H1 (cell line): ENCODE measurements around the gene CCDC91. TPM values are rescaled to one million over a fixed set of nuclear protein-coding genes. Genes with fewer than 3 reads are reported as not detected.

Experiments used
- CTCF ChIA-PET: fragments of 300-600 bp; sonication (Branson Sonifier 250); formaldehyde crosslinking; loops from one replicate; lab custom pipeline; 2021; ENCODE audit not compliant: partially characterized antibody; lab: Charles Lee
- POLR2A ChIA-PET: fragments of 300-600 bp; sonication (Branson Sonifier 250); formaldehyde crosslinking; loops from one replicate; lab custom pipeline; 2021; ENCODE audit warnings: inconsistent platforms; ENCODE audit not compliant: partially characterized antibody; lab: Charles Lee
- DNase-seq, 2 experiments: peaks; one replicate each; pipeline versions ENCODE4 v3.0.0 to v3.0.0-alpha.2; 2010 to 2022; ENCODE audit warnings: low spot score in 2 of 2, low read depth in 1 of 2, mixed read lengths in 1 of 2
- FAIRE-seq: peaks from 2 replicates; lab custom pipeline; 2011; peaks lifted over from hg19 to GRCh38; lab: Jason Lieb, UNC
- H2AFZ ChIP-seq: 2 replicates; pipeline ENCODE4 v1.8.1; 2012; ENCODE audit warnings: low read length, inconsistent platforms
- H2AK5ac ChIP-seq: 2 replicates; pipeline ENCODE4 v1.6.1; 2013; ENCODE audit warnings: low read depth, low read length
- H2BK120ac ChIP-seq: replicated peaks from 2 replicates; pipeline ENCODE3; 2013; ENCODE audit warnings: low read depth, low read length, inconsistent platforms
- H2BK12ac ChIP-seq: 2 replicates; pipeline ENCODE4 v1.6.1; 2013; ENCODE audit warnings: low read depth, low read length
- H2BK15ac ChIP-seq: 2 replicates; pipeline ENCODE4 v1.6.1; 2013; ENCODE audit warnings: low read length
- H2BK20ac ChIP-seq: 2 replicates; pipeline ENCODE4 v1.6.1; 2013; ENCODE audit warnings: low read length
- H2BK5ac ChIP-seq: 2 replicates; pipeline ENCODE4 v1.6.1; 2013; ENCODE audit warnings: low read depth, low read length
- H3K14ac ChIP-seq: 2 replicates; pipeline ENCODE4 v1.6.1; 2013; ENCODE audit warnings: inconsistent platforms; ENCODE audit not compliant: insufficient read length
- H3K18ac ChIP-seq: 2 replicates; pipeline ENCODE4 v1.6.1; 2013; ENCODE audit warnings: low read length; ENCODE audit errors: extremely low read depth
- H3K23ac ChIP-seq: 2 replicates; pipeline ENCODE4 v1.6.1; 2013; ENCODE audit warnings: inconsistent platforms; ENCODE audit not compliant: insufficient read length
- H3K23me2 ChIP-seq: 2 replicates; pipeline ENCODE4 v1.6.1; 2013; ENCODE audit warnings: low read depth, low read length
- H3K27ac ChIP-seq: 2 replicates; pipeline ENCODE4 v1.6.1; 2011; ENCODE audit warnings: low read depth, low read length, inconsistent platforms
- H3K27me3 ChIP-seq, 4 experiments: replicated peaks in 1 of 4; 1 replicate in 1 of 4; 2 replicates in 3 of 4; pipeline versions ENCODE4 v1.6.1 to v1.8.1; 2011 to 2013; ENCODE audit warnings: low read length in 3 of 4, mild to moderate bottlenecking in 3 of 4, inconsistent platforms in 2 of 4, mixed read lengths in 2 of 4, moderate library complexity in 1 of 4; ENCODE audit not compliant: control insufficient read depth in 3 of 4, insufficient read depth in 3 of 4; ENCODE audit errors: extremely low read depth in 1 of 4
- H3K36me3 ChIP-seq, 4 experiments: 2 replicates each; pipeline versions ENCODE4 v1.6.1 to v1.8.1; 2011 to 2013; ENCODE audit warnings: mild to moderate bottlenecking in 4 of 4, low read length in 3 of 4, moderate library complexity in 2 of 4, control low read depth in 1 of 4, inconsistent platforms in 1 of 4; ENCODE audit not compliant: insufficient read depth in 4 of 4, control insufficient read depth in 2 of 4
- H3K4ac ChIP-seq: replicated peaks from 2 replicates; pipeline ENCODE3; 2013; ENCODE audit warnings: low read length, low read depth, mixed read lengths, inconsistent platforms; ENCODE audit not compliant: insufficient read length
- H3K4me1 ChIP-seq, 4 experiments: replicated peaks in 1 of 4; 1 replicate in 1 of 4; 2 replicates in 3 of 4; pipeline versions ENCODE4 v1.6.1 to v1.8.1; 2011 to 2013; ENCODE audit warnings: low read length in 3 of 4, inconsistent platforms in 2 of 4, mixed read lengths in 1 of 4; ENCODE audit not compliant: insufficient read depth in 4 of 4, control insufficient read depth in 3 of 4
- H3K4me2 ChIP-seq, 2 experiments: 2 replicates each; pipeline versions ENCODE4 v1.6.1 to v1.8.1; 2011 to 2013; ENCODE audit warnings: low read depth in 2 of 2, low read length in 2 of 2, control low read depth in 1 of 2, inconsistent platforms in 1 of 2, mild to moderate bottlenecking in 1 of 2; ENCODE audit not compliant: insufficient read depth in 1 of 2
- H3K4me3 ChIP-seq, 4 experiments: fragments of 200-600, 300-600 bp in 1 of 4; sonication (generic), shearing (Covaris generic), sonication (Bioruptor Twin) in 1 of 4; 2 replicates each; pipeline versions ENCODE4 v1.5.1 to v1.8.1; 2011 to 2016; ENCODE audit warnings: low read length in 4 of 4, low read depth in 3 of 4, control low read depth in 2 of 4, inconsistent platforms in 2 of 4, mild to moderate bottlenecking in 2 of 4, mixed read lengths in 1 of 4, moderate library complexity in 1 of 4; ENCODE audit not compliant: insufficient read depth in 2 of 4; ENCODE audit errors: extremely low read depth in 1 of 4
- H3K56ac ChIP-seq: replicated peaks from 2 replicates; pipeline ENCODE3; 2013; ENCODE audit warnings: low read depth, mild to moderate bottlenecking, mixed read lengths, low read length, inconsistent platforms; ENCODE audit not compliant: insufficient read length
- H3K79me1 ChIP-seq: 2 replicates; pipeline ENCODE4 v1.6.1; 2013; ENCODE audit warnings: low read depth, low read length, control low read depth
- H3K79me2 ChIP-seq, 2 experiments: 2 replicates each; pipeline versions ENCODE4 v1.6.1 to v1.8.1; 2012 to 2013; ENCODE audit warnings: low read length in 2 of 2, mild to moderate bottlenecking in 2 of 2, inconsistent platforms in 1 of 2; ENCODE audit not compliant: insufficient read depth in 2 of 2, control insufficient read depth in 1 of 2
- H3K9ac ChIP-seq, 4 experiments: replicated peaks in 1 of 4; 1 replicate in 1 of 4; 2 replicates in 3 of 4; pipeline versions ENCODE4 v1.6.1 to v1.8.1; 2011 to 2013; ENCODE audit warnings: low read depth in 3 of 4, low read length in 3 of 4, control low read depth in 2 of 4, mild to moderate bottlenecking in 2 of 4, moderate library complexity in 2 of 4, inconsistent platforms in 1 of 4; ENCODE audit errors: extremely low read depth in 1 of 4
- H3K9me3 ChIP-seq, 2 experiments: 2 replicates each; pipeline versions ENCODE4 v1.6.1 to v1.8.1; 2012 to 2013; ENCODE audit warnings: mild to moderate bottlenecking in 2 of 2, moderate library complexity in 2 of 2, control low read depth in 1 of 2, inconsistent platforms in 1 of 2, low read depth in 1 of 2, low read length in 1 of 2, mixed read lengths in 1 of 2; ENCODE audit not compliant: insufficient read depth in 2 of 2
- H4K20me1 ChIP-seq, 2 experiments: replicated peaks in 1 of 2; 2 replicates each; pipeline versions ENCODE3 to v1.8.1; 2011 to 2013; ENCODE audit warnings: inconsistent platforms in 2 of 2, low read length in 2 of 2, mild to moderate bottlenecking in 1 of 2; ENCODE audit not compliant: insufficient read depth in 2 of 2, control insufficient read depth in 1 of 2
- H4K5ac ChIP-seq: 2 replicates; pipeline ENCODE4 v1.6.1; 2013; ENCODE audit warnings: low read length, low read depth, mixed read lengths, inconsistent platforms; ENCODE audit not compliant: insufficient read length
- H4K8ac ChIP-seq: 2 replicates; pipeline ENCODE4 v1.8.0; 2013; ENCODE audit warnings: mild to moderate bottlenecking, moderate library complexity, low read length, inconsistent platforms; ENCODE audit not compliant: insufficient read depth; ENCODE audit errors: extremely low read depth
- H4K91ac ChIP-seq: replicated peaks from 2 replicates; pipeline ENCODE3; 2013; ENCODE audit warnings: low read length, mixed read lengths, inconsistent platforms; ENCODE audit not compliant: insufficient read length
- KDM1A ChIP-seq: fragments of 200-600, 300-600 bp; sonication (generic); IDR thresholded peaks from 2 replicates; pipeline ENCODE4 v1.7.1; 2016; ENCODE audit warnings: mild to moderate bottlenecking, low read length, borderline replicate concordance
- MAFK ChIP-seq: IDR thresholded peaks from 2 replicates; pipeline ENCODE4 v1.6.1; 2012; ENCODE audit warnings: low read depth, mild to moderate bottlenecking, improper control_type of control experiment, low read length
- POLR2A ChIP-seq, 2 experiments: IDR thresholded peaks; 1 replicate in 1 of 2; 2 replicates in 1 of 2; pipeline ENCODE4 v1.6.1; 2011; ENCODE audit warnings: low read depth in 2 of 2, low read length in 2 of 2, mild to moderate bottlenecking in 2 of 2; ENCODE audit errors: control extremely low read depth in 1 of 2
- RNF2 ChIP-seq: fragments of 200-900, 300-1000 bp; sonication (generic); IDR thresholded peaks from 2 replicates; pipeline ENCODE4 v1.7.1; 2016; ENCODE audit warnings: borderline replicate concordance, low read depth, mild to moderate bottlenecking, antibody characterized with exemption, low read length; ENCODE audit not compliant: poor library complexity, severe bottlenecking; ENCODE audit errors: missing control alignments
- USF2 ChIP-seq: IDR thresholded peaks from 2 replicates; pipeline ENCODE4 v1.6.1; 2011; ENCODE audit warnings: low read length, improper control_type of control experiment
- WGBS, 2 experiments: shearing (Covaris generic) in 1 of 2; methylation state at CpG; one replicate each; pipeline versions ENCODE4 v1.1.6 to v1.1.7; 2013 to 2015; ENCODE audit warnings: low lambda C conversion rate in 2 of 2, mixed read lengths in 2 of 2, inconsistent platforms in 1 of 2, low coverage in 1 of 2, missing lambda C conversion rate in 1 of 2; ENCODE audit not compliant: insufficient replicate concordance in 2 of 2, insufficient coverage in 1 of 2, insufficient read length in 1 of 2; ENCODE audit errors: extremely low coverage in 1 of 2, missing lambda C conversion rate in 1 of 2; 5-methylcytosine and 5-hydroxymethylcytosine counted together
- polyA plus RNA-seq, 7 experiments: library from polyadenylated mRNA; depleted of rRNA in 3 of 7; stranded (reverse) in 5 of 7; unstranded in 2 of 7; fragments of >200 nt in 5 of 7; fragments of 200-250 nt in 2 of 7; gene quantifications; 1 replicate in 5 of 7; 2 replicates in 1 of 7; 4 replicates in 1 of 7; pipeline versions ENCODE4 v1.2.1 to v1.2.3, GENCODE V29; 2011 to 2013; ENCODE audit warnings: missing spikeins in 2 of 7, mixed read lengths in 2 of 7
- total RNA-seq: library from RNA; stranded (reverse); fragmentation: NEBNext Ultra II Directional; extraction: Animal tissue kit (Norgen Biotek cat#: 25700); gene quantifications from 2 replicates; pipeline ENCODE4 v1.2.1, GENCODE V29; 2021

The CCDC91 gene
- total and polyA plus RNA-seq, 2 of the 8 experiments (the other 6 are each of a cell fraction or from before 2014, with no cell fraction given), result 8.6 to 23.1 TPM

GRCh38 chr12:28489246-28489645 is 299.0 kb downstream of the CCDC91 start:
- H2AK5ac ChIP-seq, result no peak overlapping the region
- H3K4me3 ChIP-seq, result no peak overlapping the region
- H2BK15ac ChIP-seq, result no peak overlapping the region
- no peak overlapping the region for H4K8ac ChIP-seq
- H3K4me1 ChIP-seq, result peaks cover 0 to 5% (median 0%) of the 10 kb centered on the region in 4 experiments; a peak in 2 of 7 replicates
- POLR2A ChIA-PET, result no interaction called here
- CTCF ChIA-PET, result no interaction called here
- H3K18ac ChIP-seq, result no peak overlapping the region
- no peak overlapping the region for H4K91ac ChIP-seq
- no peak overlapping the region for H3K23ac ChIP-seq
- no peak overlapping the region for H3K14ac ChIP-seq
- no peak overlapping the region for H2AFZ ChIP-seq
- H3K27me3 ChIP-seq, result peaks cover 0 to 1% (median 0%) of the 10 kb centered on the region in 4 experiments; a peak in 1 of 7 replicates
- H2BK120ac ChIP-seq, result no peak overlapping the region
- no peak overlapping the region for H2BK12ac ChIP-seq
- no peak overlapping the region for H3K4me2 ChIP-seq
- WGBS, 2 experiments, result 97% methylated on average over 2 of the region's 2 CpGs; no CpG with 5 or more reads in 1 of the 2 experiments
- H3K9me3 ChIP-seq, result no peaks in the 10 kb centered on the region
- no peak overlapping the region for H4K5ac ChIP-seq
- H3K23me2 ChIP-seq, result no peaks in the 10 kb centered on the region
- no peak for DNase-seq
- H3K9ac ChIP-seq, result no peak overlapping the region
- no peak overlapping the region for H2BK20ac ChIP-seq
- no peaks in the 10 kb centered on the region for H4K20me1 ChIP-seq
- no peaks in the 10 kb centered on the region for H3K36me3 ChIP-seq
- no peak overlapping the region for H3K27ac ChIP-seq
- no peak overlapping the region for H2BK5ac ChIP-seq
- H3K79me1 ChIP-seq, result no peaks in the 10 kb centered on the region
- no peaks in the 10 kb centered on the region for H3K79me2 ChIP-seq
- FAIRE-seq, result no peak
- no peak overlapping the region for H3K4ac ChIP-seq
- no peak overlapping the region for H3K56ac ChIP-seq
- TF ChIP-seq USF2, result no peak
- TF ChIP-seq KDM1A, result no peak
- no peak for TF ChIP-seq RNF2
- TF ChIP-seq MAFK, result no peak
- TF ChIP-seq POLR2A (IDR thresholded peaks at IDR 0.05; ENCODE audit: control extremely low read depth in 1 of 2, low read depth in 2 of 2, low read length in 2 of 2), result no peak
